HG02588 (cell line): ENCODE measurements around the gene OR56B1.
A peak's percentile ranks its signal among the peaks of the same experiment; 100 is the strongest.
"Not testable (repeated sequence)": the region's sequence is repeated elsewhere in the genome, so short reads cannot be mapped to it uniquely, and the experiment has no call there.

Source experiments
- ATAC-seq: cut with Tn5 transposase; IDR thresholded peaks from one replicate; pipeline ENCODE4 v1.9.1; 2021; ENCODE audit warnings: mild to moderate bottlenecking, moderate library complexity; ENCODE audit not compliant: unreplicated experiment

Gene OR56B1, protein sequence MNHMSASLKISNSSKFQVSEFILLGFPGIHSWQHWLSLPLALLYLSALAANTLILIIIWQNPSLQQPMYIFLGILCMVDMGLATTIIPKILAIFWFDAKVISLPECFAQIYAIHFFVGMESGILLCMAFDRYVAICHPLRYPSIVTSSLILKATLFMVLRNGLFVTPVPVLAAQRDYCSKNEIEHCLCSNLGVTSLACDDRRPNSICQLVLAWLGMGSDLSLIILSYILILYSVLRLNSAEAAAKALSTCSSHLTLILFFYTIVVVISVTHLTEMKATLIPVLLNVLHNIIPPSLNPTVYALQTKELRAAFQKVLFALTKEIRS

DNA sequence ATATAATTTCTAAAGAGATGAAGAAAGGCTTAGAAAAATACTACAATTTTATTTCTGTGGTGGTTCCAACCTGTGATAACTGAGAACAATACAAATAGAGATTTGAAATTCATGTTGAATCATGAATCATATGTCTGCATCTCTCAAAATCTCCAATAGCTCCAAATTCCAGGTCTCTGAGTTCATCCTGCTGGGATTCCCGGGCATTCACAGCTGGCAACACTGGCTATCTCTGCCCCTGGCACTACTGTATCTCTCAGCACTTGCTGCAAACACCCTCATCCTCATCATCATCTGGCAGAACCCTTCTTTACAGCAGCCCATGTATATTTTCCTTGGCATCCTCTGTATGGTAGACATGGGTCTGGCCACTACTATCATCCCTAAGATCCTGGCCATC, at the start of gene OR56B1:
TSS of gene OR56B1 (plus strand) at position 53 of the 400 bp plus-strand sequence. CDS start at position 122, 69 bp downstream.
- no peak for ATAC-seq

DNA sequence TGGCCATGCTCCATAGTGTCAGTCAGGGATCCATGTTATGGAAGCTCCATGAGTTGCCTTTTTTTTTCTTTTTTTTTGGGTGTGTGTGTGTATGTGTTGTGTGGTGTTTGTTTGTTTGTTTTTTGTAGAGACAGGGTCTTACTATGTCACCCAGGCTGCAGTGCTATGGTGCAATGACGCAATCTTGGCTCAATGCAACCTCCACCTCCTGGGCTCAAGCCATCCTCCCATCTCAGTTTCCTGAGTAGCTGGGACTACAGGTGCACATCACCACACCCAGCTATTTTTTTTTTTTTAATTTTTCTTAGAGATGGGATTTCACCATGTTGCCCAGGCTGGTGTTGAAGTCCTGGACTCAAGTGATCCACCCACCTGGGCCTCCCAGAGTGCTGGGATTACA, 47.8 kb upstream of the OR56B1 start:
- ATAC-seq, result no peak

DNA sequence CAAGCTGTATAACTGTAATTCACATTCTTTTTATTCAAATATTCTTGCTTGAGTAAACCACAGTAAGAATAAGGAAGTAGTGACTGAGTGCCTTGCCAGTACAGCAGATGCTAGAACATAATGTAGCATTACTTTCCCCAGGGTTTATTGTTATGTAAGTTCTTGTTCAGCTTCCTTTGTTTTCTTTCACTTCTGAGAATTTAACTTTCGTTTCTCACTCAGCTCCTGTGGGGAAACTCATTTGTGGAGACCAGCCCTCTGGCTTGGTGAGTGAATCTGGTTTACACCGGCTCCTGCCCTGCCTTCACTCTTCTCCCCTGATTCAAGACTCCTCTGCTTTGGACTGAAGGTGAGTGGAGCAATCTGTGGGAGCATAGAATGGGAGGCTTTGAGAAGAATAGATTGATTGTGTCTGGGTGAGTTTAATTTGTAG, 46.7 kb upstream of the OR56B1 start, which contains the start of gene TRIM22:
TSS of gene TRIM22 (plus strand) at position 240 of the 433 bp plus-strand sequence. CDS start 6,443 bp downstream, outside the sequence.
- ATAC-seq, result peak; percentile 68

DNA sequence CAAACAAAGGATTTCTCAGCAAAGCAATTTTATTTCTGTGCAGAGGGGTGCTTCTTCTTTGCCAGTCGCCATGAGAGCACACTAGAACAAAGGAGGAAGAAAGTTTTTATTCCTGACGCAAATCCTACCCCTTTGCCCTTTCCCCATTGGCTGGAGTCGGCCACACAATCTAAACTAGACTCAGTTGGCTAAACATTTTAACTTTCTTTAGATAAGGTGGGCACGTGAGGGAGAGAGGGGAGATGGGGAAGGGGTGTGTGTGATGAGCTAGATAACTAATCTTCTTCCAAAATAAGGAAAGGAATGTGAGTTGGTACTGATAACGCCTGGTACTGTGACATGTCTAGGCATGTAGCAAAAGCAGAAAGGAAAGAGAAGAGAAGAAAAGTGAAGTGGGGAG, 46.0 kb upstream of the OR56B1 start:
- no peak for ATAC-seq

DNA sequence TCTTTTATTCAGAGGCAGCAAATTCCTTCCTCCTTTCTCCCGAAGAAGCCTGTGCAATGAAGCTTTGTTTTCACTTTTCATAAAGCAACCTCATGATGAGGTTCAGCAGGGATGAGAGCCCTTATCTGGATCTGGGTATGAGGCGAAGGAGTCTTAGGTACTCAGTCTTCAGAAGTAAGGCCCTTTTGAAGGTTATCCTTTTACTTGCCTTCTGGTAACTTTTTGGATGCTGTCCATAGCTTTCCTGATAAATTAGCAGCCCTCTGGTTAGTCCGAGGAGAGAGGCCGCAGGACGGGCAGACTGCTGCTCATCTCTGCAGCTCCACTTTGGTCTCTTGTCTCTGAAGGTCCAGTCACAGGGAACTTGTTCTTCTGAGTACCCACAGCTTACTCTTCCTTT, 45.5 kb upstream of the OR56B1 start:
- no peak for ATAC-seq

DNA sequence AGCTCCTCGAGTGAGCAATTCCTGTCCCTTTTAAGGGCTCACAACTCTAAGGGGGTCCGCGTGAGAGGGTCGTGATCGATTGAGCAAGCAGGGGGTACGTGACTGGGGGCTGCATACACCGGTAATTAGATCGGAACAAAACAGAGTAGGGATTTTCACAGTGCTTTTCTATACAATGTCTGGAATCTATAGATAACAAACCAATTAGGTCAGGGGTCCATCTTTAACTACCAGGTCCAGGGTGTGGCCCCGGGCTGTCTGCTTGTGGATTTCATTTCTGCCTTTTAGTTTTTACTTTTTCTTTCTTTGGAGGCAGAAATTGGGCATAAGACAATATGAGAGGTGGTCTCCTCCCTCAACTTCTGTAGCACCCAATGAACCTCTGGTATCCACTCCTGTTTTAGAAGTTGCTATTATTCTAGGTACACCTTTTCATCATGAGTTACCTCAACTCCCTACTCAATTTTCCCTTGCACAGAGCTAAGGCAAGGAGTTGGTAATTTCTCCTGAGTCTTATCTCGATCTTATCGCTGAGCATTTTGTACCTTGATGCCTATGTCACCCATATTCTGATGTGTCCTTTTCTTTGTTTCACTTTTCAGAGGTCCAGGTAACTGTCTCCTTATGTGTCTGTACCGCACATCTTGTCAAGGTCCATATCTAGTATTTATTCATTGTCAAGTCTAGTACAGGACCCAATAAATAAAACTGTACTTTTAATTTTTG, 44.8 kb upstream of the OR56B1 start:
- ATAC-seq, result not testable (repeated sequence)

DNA sequence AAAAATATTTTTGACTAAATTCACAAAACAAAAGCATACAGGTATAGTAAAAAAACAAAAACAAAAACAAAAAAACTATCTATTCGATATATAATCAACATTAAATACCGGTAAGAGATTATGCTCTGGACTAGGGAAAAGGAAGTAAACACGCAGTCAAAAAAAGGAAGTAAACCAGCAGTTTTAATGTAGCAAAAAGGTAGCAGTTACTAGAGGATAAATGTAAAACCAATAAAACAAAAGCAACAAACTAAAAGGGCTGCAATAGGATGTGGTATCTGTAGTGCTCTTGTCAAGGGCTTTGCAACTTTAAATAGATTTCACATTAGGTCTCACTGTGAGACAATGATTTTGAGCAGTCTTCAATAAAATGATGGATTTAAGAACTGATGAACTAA, 44.3 kb upstream of the OR56B1 start:
- no peak for ATAC-seq

DNA sequence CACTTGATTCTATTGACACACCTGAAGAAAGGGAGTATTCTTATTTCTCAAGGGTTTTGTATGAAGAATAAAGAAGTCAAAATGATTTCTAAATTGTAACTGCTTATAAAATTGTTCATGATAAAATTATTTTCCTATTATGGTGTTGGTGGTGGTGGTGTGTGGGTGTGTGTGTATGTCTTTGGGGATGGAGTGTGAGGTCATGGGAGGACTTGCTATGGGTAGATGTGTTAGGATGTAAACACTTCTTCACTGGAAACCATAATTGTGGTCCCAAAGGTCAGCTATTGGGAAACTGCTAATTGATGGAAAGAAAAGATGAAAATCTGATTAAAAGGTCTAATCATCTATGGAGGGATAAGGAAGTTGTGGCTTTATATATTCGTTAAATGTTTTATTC, 41.6 kb upstream of the OR56B1 start:
- ATAC-seq, result no peak

DNA sequence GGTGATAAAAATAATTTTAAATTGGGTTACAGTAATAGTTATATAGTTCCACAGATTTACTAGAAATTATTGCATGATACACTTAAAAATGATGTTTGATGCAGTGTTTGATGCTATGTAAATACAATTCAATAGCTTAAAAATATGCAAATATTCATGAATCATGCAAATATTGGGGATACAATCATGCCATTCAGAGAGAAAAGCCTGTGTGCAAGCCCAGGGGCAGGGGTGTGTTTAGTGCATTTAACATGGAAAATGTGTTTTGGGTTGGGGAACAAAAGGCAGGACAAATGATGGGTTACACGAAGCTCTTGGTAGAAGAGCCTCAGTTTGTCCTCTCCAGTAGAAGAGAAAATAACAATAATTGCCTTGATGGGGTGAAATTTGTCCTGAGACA, 40.7 kb upstream of the OR56B1 start:
- no peak for ATAC-seq

DNA sequence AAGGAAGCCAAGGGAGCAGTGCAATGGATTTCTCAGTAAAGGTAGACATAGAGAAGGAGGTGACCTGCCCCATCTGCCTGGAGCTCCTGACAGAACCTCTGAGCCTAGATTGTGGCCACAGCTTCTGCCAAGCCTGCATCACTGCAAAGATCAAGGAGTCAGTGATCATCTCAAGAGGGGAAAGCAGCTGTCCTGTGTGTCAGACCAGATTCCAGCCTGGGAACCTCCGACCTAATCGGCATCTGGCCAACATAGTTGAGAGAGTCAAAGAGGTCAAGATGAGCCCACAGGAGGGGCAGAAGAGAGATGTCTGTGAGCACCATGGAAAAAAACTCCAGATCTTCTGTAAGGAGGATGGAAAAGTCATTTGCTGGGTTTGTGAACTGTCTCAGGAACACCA, 40.0 kb upstream of the OR56B1 start:
- no peak for ATAC-seq

DNA sequence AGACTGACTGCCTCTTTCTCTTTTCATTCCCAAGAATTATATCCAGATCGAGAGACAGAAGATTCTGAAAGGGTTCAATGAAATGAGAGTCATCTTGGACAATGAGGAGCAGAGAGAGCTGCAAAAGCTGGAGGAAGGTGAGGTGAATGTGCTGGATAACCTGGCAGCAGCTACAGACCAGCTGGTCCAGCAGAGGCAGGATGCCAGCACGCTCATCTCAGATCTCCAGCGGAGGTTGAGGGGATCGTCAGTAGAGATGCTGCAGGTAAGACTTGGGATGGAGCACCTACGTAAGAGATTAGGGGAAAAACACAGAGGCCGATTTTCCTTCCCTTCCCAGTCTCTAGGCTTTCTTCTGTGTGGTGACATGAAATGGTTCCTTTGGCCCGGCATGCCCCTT, 38.0 kb upstream of the OR56B1 start:
- ATAC-seq, result no peak

DNA sequence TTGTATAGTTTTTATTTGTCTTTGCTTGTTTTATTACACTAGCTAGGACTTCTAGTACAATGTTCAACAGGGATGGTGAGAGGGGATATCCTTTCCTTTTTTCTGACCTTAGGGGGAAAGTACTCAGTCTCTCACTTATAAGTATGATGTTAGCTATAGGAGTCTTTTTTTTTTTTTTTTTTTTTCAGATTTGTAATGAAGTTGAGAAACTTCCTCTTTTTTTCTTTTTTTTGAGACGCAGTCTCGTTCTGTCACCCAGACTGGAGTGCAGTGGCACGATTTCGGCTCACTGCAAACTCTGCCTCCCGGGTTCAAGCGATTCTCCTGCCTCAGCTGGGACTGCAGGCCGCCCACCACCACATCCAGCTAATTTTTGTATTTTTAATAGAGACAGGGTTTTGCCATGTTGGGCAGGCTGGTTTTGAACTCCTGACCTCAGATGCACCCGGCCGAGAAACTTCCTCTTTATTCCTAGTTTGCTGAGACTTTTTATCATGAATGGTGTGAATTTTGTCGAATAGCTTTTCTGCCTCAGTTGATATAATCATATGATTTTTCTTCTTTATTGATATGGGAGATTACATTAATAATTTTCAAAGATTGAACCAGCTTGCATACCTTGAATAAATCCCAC, 35.7 kb upstream of the OR56B1 start:
- ATAC-seq, result no peak

DNA sequence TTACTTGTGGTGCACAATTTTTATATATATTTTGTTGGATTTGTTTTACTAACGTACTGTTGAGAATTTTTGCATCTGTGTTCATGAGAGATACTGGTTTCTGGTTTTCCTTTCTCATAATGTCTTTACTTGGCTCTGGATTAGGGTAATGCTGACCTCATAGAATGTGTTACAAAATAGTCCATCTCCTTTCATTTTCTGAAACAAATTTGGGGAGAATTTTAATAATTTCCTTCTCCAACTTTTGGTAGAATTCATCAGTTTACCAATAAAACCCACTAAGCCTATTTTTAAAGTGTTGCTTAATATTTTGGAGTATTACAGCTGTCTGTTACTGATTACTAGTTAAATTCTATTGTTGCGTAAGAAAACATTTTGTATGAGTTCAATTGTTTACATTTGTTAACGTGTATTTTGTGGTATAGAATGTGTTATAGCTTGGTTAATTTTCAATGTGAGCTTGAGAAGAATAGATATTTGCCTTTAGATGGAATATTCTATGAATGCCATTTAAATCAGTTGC, 35.1 kb upstream of the OR56B1 start:
- no peak for ATAC-seq

DNA sequence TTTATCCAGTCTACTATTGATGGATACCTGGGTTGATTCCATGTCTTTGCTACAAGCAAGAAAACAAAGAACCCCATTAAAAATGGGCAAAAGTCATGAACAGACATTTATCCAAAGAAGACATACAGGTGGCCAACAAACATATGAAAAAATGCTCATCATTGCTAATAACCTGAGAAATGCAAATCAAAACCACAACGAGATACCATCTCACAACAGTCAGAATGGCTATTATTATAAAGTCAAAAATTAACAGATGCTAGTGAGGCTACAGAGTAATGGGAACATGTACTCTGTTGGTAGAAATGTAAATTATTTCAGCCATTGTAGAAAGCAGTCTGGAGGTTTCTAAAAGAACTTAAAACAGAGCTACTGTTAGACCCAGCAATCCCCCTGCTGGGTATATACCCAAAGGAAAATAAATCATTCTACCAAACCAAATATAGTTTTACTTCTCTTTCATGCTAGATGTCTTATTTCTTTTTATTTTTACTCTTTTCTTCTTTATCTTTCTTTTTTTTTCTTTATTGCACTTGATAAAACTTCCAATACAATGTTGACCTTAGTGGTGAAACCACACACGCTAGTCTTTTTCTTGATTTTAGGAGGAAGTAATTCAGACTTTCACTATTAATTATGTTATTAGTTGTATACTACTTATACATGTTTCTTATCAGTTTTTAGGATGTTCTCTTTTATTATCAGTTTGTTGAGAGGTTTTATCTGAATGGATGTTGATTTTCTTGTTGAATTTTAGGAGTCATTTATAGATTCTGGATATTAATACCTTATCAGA, 32.3 kb upstream of the OR56B1 start:
- no peak for ATAC-seq

DNA sequence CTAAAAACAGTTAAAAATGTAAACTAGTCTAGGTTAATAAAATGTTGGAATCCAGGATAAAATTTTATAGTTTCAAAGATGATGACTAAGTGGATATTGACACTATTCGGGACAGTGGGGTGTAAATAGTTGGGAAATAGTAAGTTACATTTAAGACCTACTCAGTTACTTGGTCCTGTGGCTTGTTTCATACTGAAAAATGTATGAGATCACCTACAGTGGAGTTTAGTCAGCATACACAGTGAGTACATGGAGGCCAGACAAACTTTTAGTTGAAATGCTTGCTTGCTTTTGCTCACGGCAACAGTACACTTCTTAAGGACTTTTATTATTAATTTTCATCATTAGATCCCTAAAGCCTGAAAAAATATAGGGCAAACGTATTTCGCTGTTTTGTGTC, 30.6 kb upstream of the OR56B1 start:
- ATAC-seq, result no peak

DNA sequence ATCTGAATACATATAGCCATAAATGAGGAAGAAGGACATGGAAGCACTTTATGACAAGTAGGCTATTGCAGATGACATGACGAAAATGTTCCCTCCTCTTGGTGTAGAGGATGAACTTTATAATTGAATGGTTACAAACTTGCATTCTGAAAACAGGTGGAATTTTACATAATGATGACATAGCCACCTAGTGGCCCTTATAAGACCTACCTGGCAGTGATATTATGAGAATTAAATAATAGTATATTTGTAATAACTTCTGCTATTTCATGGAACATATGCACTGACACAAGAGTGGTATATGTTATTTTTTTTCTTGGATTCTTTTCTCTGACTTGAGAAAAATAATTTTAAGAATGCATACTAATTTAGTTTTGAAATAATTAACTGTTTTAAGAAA, 23.7 kb upstream of the OR56B1 start:
- no peak for ATAC-seq

DNA sequence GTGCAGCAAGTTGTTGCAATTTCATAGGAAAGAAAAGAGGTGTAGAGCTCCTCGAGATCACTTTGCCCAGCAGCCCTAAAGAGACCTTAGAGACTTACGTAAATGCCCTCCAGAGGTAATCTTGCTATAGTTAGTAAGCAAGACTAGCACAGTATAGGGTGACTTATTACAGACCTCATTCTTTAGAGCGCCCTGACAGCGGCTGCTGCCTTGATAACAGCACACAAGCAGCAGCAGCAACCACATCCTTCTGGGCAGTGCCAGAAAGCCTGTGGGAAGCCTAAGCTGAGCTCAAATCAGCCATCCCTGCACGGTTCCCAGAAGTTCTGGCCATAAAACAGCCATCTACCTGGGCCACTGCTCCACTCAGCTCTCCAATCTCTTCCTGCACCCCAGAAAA, 22.6 kb upstream of the OR56B1 start:
- ATAC-seq, result no peak

DNA sequence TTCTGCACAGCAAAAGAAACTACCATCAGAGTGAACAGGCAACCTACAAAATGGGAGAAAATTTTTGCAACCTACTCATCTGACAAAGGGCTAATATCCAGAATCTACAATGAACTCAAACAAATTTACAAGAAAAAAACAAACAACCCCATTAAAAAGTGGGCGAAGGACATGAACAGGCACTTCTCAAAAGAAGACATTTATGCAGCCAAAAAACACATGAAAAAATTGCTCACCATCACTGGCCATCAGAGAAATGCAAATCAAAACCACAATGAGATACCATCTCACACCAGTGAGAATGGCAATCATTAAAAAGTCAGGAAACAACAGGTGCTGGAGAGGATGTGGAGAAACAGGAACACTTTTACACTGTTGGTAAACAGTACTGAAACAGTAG, 19.7 kb upstream of the OR56B1 start:
- not testable (repeated sequence) for ATAC-seq

DNA sequence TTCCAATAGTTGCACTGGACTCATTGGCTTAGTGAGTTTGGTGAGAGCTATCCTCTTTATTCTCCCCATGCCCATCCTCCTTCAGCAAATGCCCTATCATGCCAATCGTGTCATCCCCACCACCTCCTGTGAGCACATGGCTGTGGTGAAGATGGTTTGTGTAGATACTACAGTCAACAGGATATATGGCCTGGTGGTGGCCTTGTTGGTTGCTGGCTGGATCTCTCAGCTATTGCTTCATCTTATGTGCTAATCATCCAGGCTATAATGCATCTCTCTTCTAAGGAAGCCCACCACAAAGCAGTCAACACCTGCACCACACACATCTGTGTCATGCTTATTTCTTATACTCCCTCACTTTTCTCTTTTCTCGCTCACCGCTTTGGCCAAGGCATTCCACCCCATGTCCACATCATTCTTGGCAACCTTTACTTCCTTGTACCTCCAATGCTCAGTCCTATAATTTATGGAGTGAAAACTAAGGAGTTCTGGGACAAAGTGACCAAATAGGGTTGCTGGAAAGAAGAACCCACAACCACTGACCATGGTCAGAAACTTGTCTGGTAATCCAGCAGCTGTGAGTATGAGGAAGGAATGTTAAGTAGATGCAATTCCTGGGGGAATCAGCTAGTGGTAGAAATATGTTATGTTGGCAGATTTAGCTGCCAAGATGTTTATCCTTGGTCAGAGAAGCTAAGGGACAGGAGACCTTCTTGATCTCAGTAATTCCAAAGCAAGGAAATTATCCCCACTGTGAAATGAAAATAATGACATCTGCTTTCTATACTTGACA, 16.3 kb upstream of the OR56B1 start:
- ATAC-seq, result no peak

DNA sequence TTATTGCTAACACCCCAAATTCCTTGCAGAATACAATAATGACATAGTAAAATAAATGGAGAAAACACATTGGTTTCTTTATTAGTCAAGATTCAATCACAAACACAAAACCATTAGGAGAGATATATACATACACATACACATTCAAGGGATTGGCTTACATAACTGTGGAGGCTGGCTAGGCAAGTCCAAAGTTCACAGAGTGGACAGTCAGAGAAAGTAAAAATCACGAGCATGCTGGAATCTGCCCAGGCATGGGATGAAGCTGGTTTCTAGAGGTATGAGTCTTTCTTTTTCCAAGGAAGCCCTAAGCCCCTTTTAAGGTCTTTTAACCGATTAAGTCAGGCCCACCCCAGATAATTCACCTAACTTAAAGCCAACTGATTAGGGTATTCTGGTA, 13.6 kb upstream of the OR56B1 start:
- no peak for ATAC-seq
